AG10803 (cell line): Measurements from ENCODE around the gene DHRS2.
"Not testable (repeated sequence)": the region's sequence is repeated elsewhere in the genome, so short reads cannot be mapped to it uniquely, and the experiment has no call there.

Source experiments
- DNase-seq: peaks from one replicate; pipeline ENCODE4 v3.0.0; 2010; ENCODE audit warnings: low read depth
- H3K4me3 ChIP-seq: 2 replicates; pipeline ENCODE4 v1.5.1; 2011; ENCODE audit warnings: mild to moderate bottlenecking, low read length, control low read depth
- CTCF ChIP-seq: conservative IDR thresholded peaks from 2 replicates; pipeline ENCODE4 v1.5.1; 2011; ENCODE audit warnings: mild to moderate bottlenecking, low read length, control low read depth, inconsistent platforms

Gene DHRS2

GRCh38 chr14:23637655-23638413, 1.7 kb downstream of the DHRS2 start:
- H3K4me3 ChIP-seq, DNase-seq: not testable (repeated sequence)

- no peak overlapping the region for H3K4me3 ChIP-seq
- DNase-seq = no peak
- no peak for TF ChIP-seq CTCF
Observed at GRCh38 chr14:23638414-23639047, 2.4 kb downstream of the DHRS2 start.

GRCh38 chr14:23639048-23639890, 3.1 kb downstream of the DHRS2 start:
- DNase-seq = no peak
- H3K4me3 ChIP-seq = no peak overlapping the region
- TF ChIP-seq CTCF = no peak

GRCh38 chr14:23639891-23640523, 3.8 kb downstream of the DHRS2 start:
- no peak overlapping the region for H3K4me3 ChIP-seq
- TF ChIP-seq CTCF = no peak
- DNase-seq = peak; percentile 15

- DNase-seq = peak; percentile 65
- no peak for TF ChIP-seq CTCF
- H3K4me3 ChIP-seq = no peak overlapping the region
Observed at GRCh38 chr14:23640524-23641141, 4.5 kb downstream of the DHRS2 start.

- TF ChIP-seq CTCF = no peak
- DNase-seq = no peak
- no peak overlapping the region for H3K4me3 ChIP-seq
Observed at GRCh38 chr14:23641180-23641914, 5.2 kb downstream of the DHRS2 start.
